ENCODE results near the gene PTS.
"Not testable (repeated sequence)": the region's sequence is repeated elsewhere in the genome, so short reads cannot be mapped to it uniquely, and the experiment has no call there.

Gene PTS

DNA sequence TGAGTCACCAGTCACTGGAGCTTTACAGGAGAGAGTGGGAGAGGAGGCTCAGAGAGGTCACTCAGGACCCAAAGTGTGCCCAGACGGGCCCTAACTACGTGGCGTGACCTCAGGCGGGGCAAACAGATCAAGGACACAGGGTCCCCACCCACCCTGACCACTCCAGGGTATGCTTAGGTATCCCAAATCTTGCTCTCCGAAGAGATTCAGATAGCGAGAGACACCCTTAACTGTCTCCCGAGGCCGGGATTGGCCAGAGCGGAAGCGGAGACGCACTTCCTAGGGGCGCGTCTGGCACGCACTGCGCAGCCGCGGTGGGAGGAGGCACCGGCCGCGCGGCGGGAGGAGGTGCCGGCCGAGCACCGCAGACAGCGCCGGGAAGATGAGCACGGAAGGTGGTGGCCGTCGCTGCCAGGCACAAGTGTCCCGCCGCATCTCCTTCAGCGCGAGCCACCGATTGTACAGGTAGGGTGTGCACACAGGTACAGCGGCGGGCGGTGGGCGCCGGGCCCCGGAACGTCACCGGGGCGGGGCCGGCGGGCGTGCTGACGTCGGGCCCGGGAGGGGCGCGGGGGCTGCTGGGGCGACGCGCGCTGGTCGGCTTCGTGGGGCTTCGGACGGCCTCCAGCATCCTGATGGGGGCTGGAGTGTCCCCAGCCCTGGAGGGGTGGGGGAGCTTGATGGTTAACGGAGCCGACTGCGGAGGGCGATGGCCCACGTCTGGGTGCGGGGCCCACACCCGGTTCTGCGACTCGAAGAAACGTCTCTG, at the start of gene PTS:
Gene PTS (plus strand): TSS at position 367 of the 769 bp plus-strand sequence. CDS start 16 bp downstream, at position 383.
- in situ Hi-C loops (cut with MboI; ENCODE audit: low sequenced_read_pairs): no loop called here

DNA sequence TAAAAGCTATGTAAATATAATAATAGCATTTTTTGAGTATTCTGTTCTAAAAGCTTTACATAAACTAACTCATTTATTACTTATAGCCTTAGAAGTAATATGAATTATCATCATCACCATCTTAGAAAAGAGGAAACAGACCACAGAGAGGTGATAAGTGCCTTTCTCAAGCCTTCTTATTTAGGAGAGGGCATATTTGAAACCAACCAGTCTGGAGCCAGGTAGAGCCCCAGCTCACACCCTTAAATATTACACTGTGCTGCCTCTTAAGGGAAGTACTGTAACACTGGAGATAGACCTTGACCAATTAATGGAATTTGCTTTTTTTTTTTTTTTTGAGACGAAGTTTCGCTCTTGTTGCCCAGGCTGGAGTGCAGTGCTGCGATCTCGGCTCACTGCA, 48.6 kb upstream of the PTS start:
- in situ Hi-C loops (cut with MboI; ENCODE audit: low sequenced_read_pairs): no loop called here

DNA sequence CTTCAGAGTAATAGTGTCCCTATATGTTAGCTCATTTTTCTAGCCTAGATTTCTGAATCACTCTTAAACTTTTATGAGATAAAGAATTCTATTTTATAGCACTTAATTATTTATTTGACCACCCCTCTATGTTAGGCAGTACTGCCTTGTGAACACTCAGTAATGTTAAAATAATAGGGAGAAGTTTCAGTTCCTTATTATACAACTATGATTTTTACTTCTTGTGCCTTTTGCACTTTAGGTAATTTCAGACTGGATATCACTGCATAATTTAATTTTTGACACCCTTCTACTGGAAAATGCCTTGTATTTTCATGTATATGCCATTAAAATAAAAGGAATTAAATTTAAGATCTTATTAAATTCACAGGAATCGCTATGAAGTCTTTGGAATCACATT, 47.8 kb upstream of the PTS start:
- in situ Hi-C loops (cut with MboI; ENCODE audit: low sequenced_read_pairs): no loop called here

DNA sequence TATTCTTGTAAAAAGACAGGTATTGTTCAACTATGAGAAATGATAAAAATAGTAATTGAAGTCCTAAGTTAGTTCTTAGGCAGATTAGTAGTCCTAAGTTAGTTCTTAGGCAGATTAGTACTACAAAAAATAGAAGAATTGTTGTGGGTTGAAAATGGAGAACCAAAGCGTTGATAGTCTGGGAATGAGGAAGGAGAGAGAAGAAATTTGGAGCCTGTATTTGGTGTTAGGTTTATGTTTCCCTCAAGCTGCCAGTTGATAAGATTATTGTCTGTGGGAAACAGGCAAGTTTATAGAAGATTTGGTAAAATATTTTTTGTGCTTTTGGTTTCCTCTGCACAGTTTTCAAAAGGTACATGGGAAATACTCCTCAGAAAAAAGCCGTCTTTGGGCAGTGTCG, 47.3 kb upstream of the PTS start:
- in situ Hi-C loops (cut with MboI; ENCODE audit: low sequenced_read_pairs): no loop called here

DNA sequence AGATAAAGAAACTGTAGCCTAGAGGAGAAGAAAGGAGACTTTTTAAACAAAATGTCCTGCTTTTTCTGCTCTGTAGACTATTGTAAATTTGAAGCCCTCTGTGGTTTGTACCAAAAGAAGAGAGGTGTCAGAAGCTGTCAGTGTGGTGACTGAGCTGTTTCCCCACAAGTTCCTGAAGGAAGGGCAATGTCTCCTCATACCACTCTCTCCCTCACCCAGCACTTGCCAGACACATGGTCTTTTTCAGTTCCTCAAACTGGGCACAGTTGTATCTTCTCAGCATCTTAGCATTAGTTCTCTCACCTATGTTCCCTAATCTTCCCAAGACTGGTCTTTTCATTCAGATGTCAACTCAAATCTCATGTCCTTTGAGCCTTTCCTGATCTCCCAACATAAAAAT, 46.6 kb upstream of the PTS start:
- in situ Hi-C loops (cut with MboI; ENCODE audit: low sequenced_read_pairs): no loop called here

DNA sequence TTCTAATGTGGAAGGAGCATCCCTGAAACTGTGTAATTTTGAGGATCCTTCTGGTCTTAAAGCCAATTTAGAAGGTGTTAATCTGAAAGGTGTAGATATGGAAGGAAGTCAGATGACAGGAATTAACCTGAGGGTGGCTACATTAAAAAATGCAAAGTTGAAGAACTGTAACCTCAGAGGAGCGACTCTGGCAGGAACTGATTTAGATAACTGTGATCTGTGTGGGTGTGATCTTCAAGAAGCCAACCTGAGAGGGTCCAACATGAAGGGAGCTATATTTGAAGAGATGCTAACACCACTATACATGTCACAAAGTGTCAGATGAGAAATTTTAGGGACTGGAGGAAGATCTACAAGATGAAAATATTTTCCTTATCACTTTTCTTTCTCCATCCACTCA, 43.4 kb upstream of the PTS start:
- in situ Hi-C loops (cut with MboI; ENCODE audit: low sequenced_read_pairs): no loop called here

DNA sequence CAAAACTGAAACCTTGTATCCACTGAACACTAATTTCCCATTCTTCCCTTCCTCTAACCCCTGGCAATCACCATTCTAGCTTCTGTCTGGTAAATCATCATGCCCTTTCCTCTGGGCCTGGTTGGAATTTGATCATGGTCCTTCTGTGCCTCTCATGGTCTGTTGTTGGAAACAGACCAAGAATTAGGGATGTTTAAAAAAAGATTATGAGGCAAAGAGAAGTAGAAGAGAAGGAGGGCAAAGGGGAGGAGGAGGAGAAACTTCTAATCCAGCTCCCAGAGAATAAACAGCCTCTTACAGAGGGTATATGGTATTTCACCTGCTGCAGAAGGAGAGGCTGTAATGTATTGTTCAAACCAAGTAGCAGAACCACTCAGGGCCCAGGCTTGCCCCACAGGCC, 40.3 kb upstream of the PTS start:
- in situ Hi-C loops (cut with MboI; ENCODE audit: low sequenced_read_pairs): no loop called here

DNA sequence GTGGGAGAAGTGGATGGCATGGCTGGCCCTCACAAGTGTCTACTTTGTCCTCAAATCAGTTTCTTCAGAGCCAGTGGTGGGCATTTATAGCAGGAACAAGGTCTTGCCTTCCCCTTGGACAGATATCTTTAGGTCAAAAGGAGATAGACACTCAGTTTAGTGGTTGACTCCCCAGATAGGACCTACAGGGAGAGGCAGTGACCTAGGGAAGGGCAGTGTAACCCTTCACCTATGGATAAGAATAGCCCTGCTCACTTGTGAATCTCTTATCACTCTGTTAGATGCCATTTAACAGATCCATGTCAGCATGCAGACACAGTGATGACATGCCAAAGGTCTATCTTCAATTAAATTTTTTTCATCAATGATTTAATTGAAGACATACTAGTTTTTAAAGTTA, 39.9 kb upstream of the PTS start:
- in situ Hi-C loops (cut with MboI; ENCODE audit: low sequenced_read_pairs): no loop called here

DNA sequence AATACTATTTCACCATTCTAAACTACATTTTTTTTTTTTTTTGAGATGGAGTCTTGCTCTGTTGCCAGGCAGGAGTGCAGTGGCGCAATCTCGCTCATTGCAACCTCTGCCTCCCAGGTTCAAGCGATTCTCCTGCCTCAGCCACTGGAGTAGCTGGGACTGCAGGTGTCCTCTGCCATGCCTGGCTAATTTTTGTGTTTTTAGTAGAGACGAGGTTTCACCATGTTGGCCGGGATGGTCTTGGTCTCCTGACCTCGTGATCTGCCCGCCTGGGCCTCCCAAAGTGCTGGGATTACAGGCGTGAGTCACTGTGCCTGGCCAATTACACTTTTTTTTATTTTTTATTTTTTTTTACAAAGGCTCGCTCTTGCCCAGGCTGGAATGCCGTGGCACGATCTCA, 31.1 kb upstream of the PTS start:
- in situ Hi-C loops (cut with MboI; ENCODE audit: low sequenced_read_pairs): not testable (repeated sequence)

DNA sequence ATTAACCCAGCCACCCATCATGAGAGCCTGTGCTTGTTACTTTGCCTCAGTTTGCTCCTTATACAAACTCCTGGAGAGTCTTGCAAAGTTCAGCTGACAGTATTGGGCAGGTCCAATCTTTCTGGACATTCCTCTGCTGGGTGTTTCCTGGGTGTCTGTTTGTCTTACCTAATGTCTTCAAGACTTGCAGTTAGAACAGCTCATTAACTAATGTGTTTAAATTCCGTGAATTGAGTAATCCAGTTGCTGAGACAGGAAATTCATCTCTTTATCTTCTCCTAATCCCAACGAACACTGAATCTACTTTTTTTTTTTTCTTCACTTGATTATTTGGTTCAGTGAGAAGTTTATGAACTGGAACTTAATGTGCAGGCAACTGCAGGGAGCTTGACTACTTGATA, 30.3 kb upstream of the PTS start:
- in situ Hi-C loops (cut with MboI; ENCODE audit: low sequenced_read_pairs): no loop called here

DNA sequence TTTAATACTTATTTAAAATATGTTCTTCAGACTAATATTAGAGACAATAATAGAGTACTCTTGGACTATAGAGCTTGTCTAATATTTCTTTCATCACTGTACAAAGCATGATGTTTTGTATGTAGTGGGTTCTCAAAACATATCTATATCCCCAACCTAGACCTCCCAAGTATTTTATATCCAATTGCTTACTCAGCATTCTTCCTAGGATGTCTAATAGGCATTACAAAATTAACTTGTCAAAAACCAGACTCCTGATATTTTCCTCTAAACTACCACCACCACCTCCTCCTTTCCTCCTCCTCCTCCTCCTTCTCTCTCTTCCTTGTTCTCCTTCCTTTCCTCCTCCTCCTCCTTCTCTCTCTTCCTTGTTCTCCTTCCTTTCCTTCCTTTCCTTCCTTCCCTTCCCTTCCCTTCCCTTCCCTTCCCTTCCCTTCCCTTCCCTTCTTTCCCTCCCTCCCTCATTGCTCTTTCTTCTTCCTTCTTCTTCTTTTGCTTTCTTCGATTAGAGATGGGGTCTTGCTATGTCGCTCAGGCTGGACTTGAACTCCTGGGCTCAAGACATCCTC, 29.6 kb upstream of the PTS start:
- in situ Hi-C loops (cut with MboI; ENCODE audit: low sequenced_read_pairs): no loop called here

DNA sequence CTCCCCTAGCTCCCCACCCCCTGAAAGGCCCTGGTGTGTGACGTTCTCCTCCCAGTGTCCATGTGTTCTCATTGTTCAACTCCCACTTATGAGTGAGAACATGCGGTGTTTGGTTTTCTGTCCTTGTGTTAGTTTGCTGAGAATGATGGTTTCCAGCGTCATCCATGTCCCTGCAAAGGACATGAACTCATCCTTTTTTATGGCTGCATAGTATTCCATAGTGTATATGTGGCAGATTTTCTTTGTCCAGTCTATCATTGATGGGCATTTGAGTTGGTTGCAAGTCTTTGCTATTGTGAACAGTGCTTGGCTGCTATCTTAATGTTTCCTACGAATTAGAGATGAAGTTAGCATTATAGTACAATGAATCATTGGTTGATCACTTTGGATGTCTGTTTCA, 27.1 kb upstream of the PTS start:
- in situ Hi-C loops (cut with MboI; ENCODE audit: low sequenced_read_pairs): not testable (repeated sequence)

DNA sequence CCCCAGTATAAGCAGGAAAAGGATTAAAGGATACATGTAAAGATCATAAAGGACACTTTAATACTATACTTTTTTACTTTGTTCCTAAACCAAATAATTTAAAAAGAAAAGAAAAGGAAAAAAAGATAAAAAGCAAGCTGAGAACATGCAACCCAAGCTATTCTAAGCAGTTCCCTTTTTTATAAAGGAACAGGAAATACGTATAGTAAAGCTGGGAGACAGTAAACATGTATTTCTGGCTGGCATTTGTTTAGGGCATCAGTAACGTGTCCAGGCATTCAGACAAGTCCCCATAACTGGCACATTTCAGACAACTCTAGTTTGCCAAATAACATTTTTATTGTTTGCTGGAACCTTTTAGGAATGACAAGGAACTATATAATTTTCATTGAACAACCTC, 26.0 kb upstream of the PTS start:
- in situ Hi-C loops (cut with MboI; ENCODE audit: low sequenced_read_pairs): no loop called here

DNA sequence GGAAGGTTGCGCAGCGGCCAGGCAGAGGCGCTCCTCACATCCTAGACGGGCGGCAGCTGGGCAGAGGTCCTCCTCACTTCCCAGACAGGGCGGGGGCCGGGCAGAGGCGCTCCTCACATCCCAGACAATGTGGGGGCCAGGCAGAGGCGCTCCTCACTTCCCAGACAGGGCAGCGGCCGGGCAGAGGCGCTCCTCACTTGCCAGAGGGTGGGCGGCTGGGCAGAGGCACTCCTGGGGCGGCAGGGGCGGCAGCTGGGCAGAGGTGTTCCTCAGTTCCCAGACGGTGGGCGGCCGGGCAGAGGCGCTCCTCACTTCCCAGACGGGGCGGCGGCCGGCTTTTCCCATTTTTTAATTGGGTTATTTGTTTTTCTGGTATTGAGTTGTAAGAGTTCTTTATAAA, 20.2 kb upstream of the PTS start:
- in situ Hi-C loops (cut with MboI; ENCODE audit: low sequenced_read_pairs): no loop called here

DNA sequence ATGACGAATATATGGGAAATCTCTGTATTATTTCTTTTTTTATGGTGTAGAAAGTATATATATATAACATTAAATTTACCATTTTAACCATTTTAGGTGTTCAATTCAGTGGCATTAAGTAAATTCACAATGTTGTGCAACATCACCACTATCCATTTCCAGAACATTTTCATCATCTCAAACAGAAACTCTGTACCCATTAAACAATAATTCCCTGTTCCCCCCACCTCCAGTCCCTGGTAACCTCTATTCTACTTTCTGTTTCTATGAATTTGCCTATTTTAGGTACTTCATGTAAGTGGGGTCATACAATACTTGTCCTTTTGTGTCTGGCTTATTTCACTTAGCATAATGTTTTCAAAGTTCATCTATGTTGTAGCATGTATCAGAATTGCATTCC, 15.3 kb upstream of the PTS start:
- in situ Hi-C loops (cut with MboI; ENCODE audit: low sequenced_read_pairs): no loop called here

DNA sequence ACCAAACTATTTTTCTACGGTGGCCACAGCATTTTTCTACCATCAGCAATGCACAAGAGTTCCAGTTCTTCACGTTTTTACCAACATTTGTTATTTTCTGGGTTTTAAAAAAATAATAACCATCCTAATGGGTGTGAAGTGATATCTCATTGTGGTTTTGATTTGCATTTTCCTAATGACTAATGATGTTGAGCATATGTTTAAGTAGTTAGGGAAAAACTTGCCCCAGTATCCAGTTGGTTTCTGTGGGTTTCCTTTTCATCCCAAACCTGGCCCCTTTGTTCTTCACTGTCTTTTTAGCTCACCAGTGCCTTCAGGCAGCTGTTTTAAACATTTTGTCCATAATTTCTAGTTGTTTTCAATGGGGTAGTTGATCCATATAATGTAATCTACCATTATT, 14.7 kb upstream of the PTS start:
- in situ Hi-C loops (cut with MboI; ENCODE audit: low sequenced_read_pairs): no loop called here

DNA sequence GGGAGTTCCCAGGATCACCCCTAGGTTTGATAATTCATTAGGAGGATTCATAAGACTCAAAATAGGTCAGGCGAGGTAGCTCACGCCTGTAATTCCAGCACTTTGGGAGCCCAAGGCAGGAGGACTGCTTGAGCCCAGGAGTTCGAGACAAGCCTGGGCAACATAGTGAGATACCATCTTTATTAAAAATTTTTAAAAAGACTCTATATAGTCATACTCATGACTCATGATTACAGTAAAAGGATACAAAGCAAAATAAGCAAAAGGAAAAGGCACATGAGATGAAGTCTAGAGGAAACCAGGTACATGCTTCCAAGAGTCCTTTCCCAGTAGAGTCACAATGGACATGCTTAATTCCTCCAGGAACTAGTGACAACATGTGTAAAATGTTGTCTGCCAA, 13.9 kb upstream of the PTS start:
- in situ Hi-C loops (cut with MboI; ENCODE audit: low sequenced_read_pairs): no loop called here

DNA sequence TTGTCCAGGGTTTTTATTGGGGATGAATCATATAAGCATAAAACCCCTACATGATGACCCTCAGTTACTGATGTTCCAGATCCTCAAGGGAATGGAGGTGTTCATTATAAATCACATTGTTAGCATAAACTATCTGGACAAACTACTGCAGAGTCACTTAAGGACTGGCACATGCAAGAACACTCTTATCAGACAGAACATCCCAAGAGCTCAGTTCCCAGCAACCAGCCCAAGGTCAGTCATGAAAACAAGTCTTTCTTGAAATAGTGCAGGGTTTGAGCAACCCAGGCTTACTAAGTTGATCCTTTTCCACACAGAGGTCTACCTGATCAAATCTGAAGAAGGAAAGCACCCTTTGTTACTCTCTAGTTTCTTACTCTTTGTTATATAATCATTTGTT, 13.5 kb upstream of the PTS start:
- in situ Hi-C loops (cut with MboI; ENCODE audit: low sequenced_read_pairs): no loop called here

DNA sequence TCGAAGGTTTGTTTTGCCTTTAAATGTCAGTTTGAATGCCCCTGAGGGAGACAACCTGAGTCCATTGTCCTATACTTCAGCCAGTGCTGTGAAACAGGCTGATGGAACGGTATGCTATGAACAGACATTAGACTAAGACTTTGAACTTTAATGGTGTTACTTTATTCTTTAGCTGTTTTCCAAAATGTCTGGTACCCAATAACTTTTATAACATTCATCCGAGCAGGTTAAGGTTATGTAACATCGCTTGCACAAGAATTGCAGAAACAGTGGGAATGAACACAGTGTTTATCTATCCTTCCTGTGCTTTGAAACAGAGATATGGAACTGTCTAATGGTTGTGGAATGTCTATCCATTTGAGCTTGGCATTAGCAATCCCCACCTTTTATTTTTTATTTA, 12.5 kb upstream of the PTS start:
- in situ Hi-C loops (cut with MboI; ENCODE audit: low sequenced_read_pairs): no loop called here

DNA sequence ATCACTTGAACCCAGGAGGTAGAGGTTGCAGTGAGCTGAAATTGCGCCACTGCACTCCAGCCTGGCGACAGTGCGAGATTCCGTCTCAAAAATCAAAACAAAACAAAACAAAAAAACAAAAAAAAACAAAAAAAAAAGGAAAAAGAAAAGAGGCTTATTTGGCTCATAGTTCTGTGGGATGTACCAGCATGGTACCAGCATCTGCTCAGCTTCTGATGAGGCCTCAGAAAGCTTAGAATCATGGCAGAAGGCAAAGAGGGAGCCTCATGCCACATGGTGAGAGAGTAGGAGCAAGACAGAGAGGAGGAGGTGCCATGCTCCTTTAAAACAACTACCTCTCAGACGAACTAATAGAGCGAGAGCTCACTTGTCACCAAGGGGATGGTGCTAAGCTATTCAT, 10.6 kb upstream of the PTS start:
- in situ Hi-C loops (cut with MboI; ENCODE audit: low sequenced_read_pairs): no loop called here

DNA sequence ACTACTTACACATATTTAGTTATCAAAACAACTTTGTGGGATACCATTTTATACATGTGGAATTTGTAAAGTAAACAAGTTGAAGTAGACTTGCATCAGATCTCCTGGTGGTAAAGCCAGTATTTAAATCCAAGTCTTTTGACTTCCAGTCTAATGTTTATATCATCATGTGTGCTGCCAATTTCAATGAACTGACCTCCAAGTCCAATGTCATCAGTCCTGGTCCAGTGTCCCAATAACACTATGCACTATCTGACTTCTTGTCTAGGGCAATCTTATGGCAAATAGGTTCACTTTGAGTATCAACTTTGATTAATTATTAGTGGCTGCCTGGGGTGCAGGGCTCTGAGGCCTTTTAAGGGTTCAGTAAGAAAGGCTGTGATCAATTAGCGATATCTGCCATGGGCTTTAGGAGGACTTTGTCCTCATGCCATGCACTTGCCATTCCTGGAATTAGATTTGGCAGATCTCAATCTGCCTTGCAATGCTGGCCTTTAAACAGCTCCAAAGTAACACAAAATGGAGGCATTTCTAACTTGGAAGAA, 9.6 kb upstream of the PTS start:
- in situ Hi-C loops (cut with MboI; ENCODE audit: low sequenced_read_pairs): no loop called here

DNA sequence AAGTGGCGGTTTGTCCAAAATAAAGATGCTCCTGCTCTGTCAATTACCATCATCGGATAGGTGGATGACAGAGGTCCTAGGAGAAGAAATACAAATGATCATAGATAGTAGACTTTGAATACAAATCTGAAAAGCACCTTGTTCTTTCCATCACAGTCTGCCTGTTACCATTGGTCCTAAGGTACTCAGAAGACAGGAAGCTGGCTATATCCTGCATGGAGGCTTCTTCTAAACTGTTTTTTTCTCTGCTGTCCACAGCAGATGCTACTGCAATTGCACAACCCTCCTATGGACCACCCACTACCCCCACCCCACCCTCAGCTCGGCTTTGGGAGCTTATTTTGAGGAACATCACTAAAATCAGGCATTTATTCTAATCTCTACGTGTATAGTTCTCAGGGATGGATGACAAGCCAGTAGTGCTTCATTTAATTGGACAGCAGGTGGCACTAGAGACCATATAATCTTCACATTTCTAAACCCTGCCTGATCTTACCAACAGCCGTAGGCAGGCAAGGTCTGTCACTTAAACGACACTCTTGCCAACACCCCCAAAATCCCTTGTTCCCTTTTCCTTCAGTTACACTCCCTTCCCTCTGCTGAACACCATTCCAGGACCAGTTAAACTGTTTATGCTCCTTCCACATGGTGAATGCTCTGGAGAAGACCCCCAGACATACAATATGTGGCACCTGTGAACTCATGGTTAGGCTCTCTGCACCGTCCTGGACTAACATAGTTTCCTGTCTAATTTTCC, 6.6 kb upstream of the PTS start:
- in situ Hi-C loops (cut with MboI; ENCODE audit: low sequenced_read_pairs): no loop called here
